HG03135 (cell line): ENCODE data around the gene CES2.
"Not testable (repeated sequence)": the region's sequence is repeated elsewhere in the genome, so short reads cannot be mapped to it uniquely, and the experiment has no call there.

ENCODE experiments used
- ATAC-seq: cut with Tn5 transposase; IDR thresholded peaks from one replicate; pipeline ENCODE4 v1.9.1; 2021; ENCODE audit warnings: mild to moderate bottlenecking, moderate library complexity; ENCODE audit not compliant: unreplicated experiment

Gene CES2, protein sequence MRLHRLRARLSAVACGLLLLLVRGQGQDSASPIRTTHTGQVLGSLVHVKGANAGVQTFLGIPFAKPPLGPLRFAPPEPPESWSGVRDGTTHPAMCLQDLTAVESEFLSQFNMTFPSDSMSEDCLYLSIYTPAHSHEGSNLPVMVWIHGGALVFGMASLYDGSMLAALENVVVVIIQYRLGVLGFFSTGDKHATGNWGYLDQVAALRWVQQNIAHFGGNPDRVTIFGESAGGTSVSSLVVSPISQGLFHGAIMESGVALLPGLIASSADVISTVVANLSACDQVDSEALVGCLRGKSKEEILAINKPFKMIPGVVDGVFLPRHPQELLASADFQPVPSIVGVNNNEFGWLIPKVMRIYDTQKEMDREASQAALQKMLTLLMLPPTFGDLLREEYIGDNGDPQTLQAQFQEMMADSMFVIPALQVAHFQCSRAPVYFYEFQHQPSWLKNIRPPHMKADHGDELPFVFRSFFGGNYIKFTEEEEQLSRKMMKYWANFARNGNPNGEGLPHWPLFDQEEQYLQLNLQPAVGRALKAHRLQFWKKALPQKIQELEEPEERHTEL

DNA sequence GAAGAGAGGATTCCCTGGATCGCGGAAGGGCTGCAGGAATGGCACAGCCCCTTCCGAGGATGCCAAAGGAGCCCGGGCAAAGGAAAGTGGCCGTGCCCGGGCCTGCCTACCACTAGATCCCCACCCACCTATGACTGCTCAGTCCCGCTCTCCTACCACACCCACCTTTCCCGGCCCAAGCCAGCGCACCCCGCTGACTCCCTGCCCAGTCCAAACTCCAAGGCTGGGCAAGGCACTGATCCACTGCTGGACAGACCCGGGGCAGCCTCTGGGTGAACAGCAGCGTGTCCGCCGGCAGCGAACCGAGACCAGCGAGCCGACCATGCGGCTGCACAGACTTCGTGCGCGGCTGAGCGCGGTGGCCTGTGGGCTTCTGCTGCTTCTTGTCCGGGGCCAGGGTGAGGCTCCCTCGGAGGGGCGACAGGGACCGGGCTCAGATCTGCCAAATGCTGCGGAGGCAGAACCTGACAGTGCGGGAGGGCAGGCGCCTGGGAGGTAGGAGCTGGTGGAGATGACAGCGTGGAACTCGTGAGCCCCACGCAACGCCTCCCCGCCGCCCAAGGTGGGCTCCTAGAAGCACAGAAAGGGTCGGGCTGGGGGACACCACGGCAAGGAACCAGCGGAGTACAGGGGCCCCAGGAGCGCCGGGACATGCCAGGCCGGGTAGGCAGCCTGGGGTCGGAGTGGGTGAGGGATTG, at the start of gene CES2:
CES2 (plus strand) TSS at position 203 of the 698 bp plus-strand sequence; CDS start at position 323, 120 bp downstream.
- no peak for ATAC-seq

- no peak for ATAC-seq
Observed at GRCh38 chr16:66886321-66886720, 49.0 kb upstream of the CES2 start.

GRCh38 chr16:66886914-66887313, 48.4 kb upstream of the CES2 start:
- no peak for ATAC-seq

DNA sequence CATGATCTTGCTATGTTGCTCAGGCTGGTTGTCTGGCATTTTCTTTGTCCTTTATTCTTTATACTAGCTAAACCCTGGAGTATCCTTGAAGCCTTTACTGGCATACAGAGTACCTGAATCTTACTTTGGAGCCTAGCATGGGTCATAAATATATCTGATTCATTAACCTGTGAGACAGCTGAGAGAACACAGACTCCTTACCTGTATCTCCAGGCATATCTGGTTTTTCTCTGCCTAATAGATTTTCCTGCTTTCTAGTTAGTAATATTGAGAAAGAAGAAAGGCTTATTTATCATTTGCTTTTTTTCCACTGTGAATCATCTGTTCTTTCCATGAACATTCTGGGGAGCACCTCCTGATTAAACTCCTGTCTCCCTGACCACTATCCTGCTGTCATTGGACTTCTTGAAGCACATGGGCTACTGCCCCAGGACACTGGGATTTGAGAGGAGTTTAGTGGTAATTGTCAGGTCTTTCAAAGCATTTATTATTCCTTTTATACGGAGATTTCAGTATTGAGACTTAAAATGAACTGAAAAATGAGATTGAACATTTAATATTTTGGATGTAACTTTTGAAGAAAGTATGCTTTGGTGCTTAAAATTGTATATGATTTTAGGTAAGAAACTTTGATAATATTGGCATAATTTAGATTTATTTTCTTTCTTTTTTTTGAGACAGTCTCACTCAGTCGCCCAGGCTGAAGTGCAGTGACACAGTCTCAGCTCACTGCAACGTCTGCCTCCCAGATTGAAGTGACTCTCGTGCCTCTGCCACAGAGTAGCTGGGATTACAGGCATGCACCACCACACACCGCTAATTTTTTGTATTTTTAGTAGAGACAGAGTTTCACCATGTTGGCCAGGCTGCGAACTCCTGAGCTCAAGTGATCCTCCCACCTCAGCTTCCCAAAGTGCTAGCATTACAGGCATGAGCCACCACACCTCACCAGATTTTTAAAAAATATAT, 46.4 kb upstream of the CES2 start:
- ATAC-seq, result no peak

DNA sequence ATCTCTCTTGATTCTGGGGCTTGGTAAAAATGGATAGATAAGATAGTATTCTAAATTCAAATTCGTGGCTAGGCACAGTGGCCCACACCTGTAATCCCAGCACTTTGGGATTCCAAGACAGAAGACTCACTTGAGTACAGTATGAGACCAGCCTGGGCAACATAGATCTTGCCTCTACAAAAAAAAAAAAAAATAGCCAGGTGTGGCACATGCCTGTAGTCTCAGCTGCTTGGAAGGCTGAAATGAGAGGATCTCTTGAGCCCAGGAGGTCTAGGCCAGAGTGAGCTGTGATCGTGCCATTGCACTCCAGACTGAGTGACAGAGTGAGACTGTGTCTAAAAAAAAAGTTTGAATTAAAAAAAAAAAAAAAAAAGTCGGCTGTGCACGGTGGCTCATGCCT, 45.7 kb upstream of the CES2 start:
- no peak for ATAC-seq

DNA sequence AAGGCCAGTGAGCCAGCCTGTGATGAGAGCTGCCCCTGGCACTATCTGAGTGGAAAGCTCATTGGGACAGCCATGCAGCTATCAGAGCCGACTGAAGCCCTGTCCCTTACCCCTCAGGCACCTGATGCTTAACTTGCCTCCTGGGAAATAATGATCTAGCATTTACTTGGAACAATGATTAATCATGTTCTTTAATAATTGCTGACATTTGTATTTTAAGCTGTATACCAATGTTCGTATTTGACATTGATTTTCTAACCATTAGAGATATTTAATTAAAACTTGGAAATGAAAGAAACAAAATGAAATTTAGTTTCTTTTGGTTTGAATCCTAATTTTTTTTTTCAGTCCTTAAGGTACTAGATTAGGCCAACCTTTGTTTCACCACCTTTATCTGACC, 44.5 kb upstream of the CES2 start:
- no peak for ATAC-seq

DNA sequence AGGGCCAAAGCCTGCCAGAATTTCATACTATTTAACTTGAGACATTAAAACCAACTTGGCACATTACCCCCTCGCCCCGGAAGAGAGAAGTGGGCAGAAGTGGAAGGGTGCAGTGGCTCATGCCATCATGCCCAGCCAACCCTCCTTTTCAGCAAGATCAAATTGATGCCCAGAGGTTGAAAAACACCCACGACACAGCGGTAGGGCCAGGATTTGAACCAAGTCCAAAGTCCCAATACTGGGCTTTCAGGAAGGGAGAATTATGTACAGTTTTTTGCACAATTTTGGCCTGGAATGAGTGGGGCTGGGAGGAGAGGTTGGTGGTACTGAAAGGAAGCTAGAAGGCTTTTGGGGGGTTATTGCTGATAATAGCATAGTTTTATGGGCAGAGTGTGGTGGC, 44.0 kb upstream of the CES2 start:
- no peak for ATAC-seq

GRCh38 chr16:66891797-66892196, 43.5 kb upstream of the CES2 start:
- ATAC-seq, result no peak

- no peak for ATAC-seq
Observed at GRCh38 chr16:66894055-66894454, 41.3 kb upstream of the CES2 start.

- ATAC-seq, result peak; percentile 70
Observed at GRCh38 chr16:66894948-66895688, 40.2 kb upstream of the CES2 start.

DNA sequence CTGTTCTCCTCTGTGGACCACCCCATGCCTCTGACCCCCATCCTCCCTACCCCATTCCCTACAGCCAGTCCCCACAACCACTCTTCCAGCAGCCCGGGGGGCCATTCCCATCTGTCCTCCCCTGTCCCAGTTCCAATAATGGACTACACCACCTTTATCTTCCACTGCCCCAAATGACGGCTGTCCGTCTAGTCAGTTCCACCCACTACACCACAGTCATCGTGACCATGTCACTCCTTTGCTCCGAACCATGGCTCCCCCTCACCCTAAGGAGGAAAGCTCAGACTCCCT, 39.7 kb upstream of the CES2 start:
- ATAC-seq, result no peak

DNA sequence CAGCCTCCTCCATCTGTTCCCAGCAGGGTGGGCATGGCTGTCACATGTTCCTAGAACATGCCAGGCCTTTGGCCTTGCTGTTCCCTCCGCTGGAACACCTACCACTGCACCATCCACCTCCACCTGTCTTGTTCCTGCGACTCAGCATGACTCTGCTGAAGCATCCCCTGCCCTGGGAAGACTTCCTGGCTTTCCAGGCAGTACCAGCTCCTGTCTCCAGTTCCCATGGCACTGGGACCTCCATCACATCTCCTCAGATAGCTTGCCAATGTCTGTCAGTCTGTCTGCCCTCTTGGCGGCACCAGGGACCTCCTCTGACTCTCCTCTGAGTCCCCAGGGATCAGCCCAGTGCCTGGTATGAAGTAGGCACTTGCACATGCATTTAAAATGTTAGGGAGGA, 39.3 kb upstream of the CES2 start:
- no peak for ATAC-seq

GRCh38 chr16:66896682-66897081, 38.6 kb upstream of the CES2 start:
- not testable (repeated sequence) for ATAC-seq

DNA sequence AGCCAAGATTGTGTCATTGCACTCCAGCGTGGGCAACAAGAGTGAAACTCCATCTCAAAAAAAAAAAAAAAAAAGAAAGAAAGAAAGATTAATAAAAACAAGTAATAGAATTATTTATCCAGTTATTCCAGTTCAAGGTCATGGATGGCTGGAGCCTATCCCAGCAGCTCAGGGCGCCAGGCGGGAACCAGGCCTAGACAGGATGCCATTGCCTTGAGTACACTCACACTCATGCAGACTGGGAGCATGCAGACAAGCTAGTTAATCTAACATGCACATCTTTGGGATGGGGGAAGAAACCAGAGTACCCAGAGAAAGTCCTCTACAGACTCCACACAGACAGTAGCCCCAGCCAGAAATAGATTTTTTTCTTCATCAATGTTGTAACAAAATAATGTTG, 37.1 kb upstream of the CES2 start:
- ATAC-seq, result no peak

DNA sequence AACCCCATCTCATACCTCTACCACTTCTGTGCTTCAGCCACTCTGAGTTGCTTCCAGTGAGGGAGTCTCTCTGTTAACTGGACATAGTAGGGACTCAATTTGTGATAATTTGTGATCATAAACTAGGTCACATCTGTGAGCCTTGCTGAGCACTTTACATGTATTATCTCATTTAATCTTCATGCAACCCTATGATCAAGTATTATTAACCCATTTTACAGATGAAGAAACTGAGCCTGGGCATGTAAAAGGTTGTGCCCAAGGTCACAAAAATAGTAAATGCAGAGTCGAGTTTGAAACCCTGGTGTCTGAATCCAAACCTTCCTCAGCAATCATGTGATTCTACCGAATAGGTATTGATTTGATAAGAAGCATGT, 36.4 kb upstream of the CES2 start:
- no peak for ATAC-seq

GRCh38 chr16:66899310-66899944, 35.9 kb upstream of the CES2 start:
- ATAC-seq, result no peak

DNA sequence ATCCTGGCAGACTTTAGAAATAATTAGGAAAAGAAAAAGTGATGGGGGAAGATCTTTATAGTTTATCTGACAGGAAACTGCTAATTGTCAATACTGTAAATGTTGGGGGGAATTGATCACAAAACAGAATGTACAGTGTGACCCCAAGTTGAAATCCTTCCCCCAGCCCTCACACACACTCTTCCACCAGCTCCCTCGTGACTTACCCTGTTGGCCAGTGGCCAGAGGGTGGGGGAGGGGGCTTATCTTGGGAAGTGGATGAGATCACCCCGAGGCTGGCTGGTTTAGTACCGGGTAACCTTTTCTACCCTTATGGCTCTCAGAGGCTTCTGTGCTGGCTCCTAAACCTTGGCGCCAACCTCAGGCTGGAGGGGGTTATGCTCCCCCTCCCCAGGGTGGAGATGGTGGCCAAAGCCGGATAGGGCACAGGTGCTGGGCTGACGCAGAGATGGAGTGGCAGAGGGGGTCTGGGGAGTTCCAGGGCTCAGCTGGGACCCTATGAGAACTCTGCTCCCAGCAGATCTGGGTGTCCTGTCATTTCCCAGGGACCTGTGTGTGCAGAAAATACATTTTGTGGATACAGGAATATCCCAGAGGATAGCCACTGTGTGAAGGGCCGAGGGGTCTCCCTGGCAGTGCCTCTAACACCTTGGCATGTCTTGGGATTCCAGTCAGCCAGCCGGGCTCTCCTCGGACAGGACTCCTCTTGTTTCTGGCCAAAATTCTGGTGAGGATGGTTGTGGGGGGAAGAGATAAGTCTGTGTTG, 35.2 kb upstream of the CES2 start:
- ATAC-seq, result no peak

- no peak for ATAC-seq
Observed at GRCh38 chr16:66900721-66901441, 34.4 kb upstream of the CES2 start.

DNA sequence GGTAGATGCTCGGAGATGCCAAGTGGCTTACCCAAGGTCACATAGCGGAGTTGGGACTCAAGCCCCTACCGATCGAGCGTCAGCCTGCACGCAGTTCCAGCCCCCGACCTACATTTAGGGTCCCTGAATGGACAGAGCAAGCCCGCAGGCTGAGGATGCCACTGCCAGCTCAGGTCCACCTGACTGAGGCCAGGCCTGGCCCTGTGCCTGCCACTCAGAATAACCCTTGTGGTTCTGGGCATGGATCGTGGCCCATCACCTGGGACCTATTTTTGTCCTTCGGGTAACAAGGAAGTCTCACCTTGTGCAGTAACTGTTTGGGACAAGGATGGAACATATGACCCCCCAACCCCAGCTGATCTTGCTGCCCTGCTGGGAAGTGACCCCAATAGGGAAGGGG, 33.7 kb upstream of the CES2 start:
- no peak for ATAC-seq
